Measurements from ENCODE around the gene ARHGEF2. TPM values are rescaled to one million over a fixed set of nuclear protein-coding genes. Genes with fewer than 3 reads are reported as not detected.

Gene ARHGEF2
- total and polyA plus RNA-seq, 10 of the 15 experiments (the other 5 are each of a cell fraction or from before 2014, with no cell fraction given): 8.1 to 113 (median 69.9) TPM

GRCh38 chr1:155947741-155948140 is 30.6 kb downstream of the ARHGEF2 start:
- no peak overlapping the region for H3K9ac ChIP-seq (ENCODE audit: control insufficient read depth, insufficient read depth, low read length)
- ChIA-PET RAD21 (ENCODE audit: unreplicated experiment) (interaction anchor here (0.8 to 2.9 kb wide), 5 partner anchors 9 to 30 kb away, joined by 3 to 18 read pairs (median 4); partner anchors contain the start of gene ARHGEF2), CTCF (interaction anchor here (0.7 to 2.4 kb wide), 7 partner anchors 9 to 118 kb away, joined by 3 to 12 read pairs (median 6); no protein-coding TSS in a partner anchor), POLR2A (interaction anchor here (0.6 to 1.7 kb wide), 8 partner anchors 9 to 566 kb away, joined by 3 to 7 read pairs (median 3); no protein-coding TSS in a partner anchor), SMC1A (ENCODE audit: uncharacterized antibody, unreplicated experiment) (interaction anchor here (1.2 to 2.9 kb wide), 8 partner anchors 9 to 42 kb away, joined by 4 to 12 read pairs (median 8); partner anchors contain the start of gene ARHGEF2)
- no peaks in the 10 kb centered on the region for H3K9me3 ChIP-seq (replicated peaks; ENCODE audit: control insufficient read depth, insufficient read depth, low read length)
- no peaks in the 10 kb centered on the region for H3K27me3 ChIP-seq (replicated peaks in 1 of 2; ENCODE audit: control insufficient read depth in 2 of 2, insufficient read depth in 2 of 2, low read length in 1 of 2)
- H3K27ac ChIP-seq (ENCODE audit: control insufficient read depth, insufficient read depth): peak overlapping the region; percentile 79
- peaks cover 43% of the 10 kb centered on the region for H3K4me1 ChIP-seq (ENCODE audit: control insufficient read depth, insufficient read depth, low read length)
- no peak for TF ChIP-seq ZNF687 (IDR thresholded peaks at IDR 0.05)
- no peak for TF ChIP-seq BMI1 (IDR thresholded peaks at IDR 0.05; ENCODE audit: borderline replicate concordance)
- TF ChIP-seq SIN3A (IDR thresholded peaks at IDR 0.05; ENCODE audit: low read depth, low read length): no peak
- no peak for TF ChIP-seq HCFC1 (IDR thresholded peaks at IDR 0.05; ENCODE audit: low read length)
- TF ChIP-seq NRF1 (conservative IDR thresholded peaks at IDR 0.05; ENCODE audit: low read depth, low read length): no peak
- TF ChIP-seq TCF12 (IDR thresholded peaks at IDR 0.05; ENCODE audit: low read depth, low read length): no peak
- no peaks in the 10 kb centered on the region for H4K20me1 ChIP-seq (ENCODE audit: control insufficient read depth, insufficient read depth)
- BruUV-seq (replicated peaks): no TSS peak
- DNase-seq (ENCODE audit: low read depth, low spot score): no peak
- H2AFZ ChIP-seq (ENCODE audit: control insufficient read depth, low read depth, low read length): no peak overlapping the region
- 98% methylated on average over 8 of the region's 8 CpGs for WGBS (ENCODE audit: insufficient coverage, insufficient replicate concordance, low lambda C conversion rate, missing lambda C conversion rate)
- H3K79me2 ChIP-seq (ENCODE audit: control insufficient read depth, insufficient read depth, low read length): no peaks in the 10 kb centered on the region
- peaks cover 36 to 37% of the 10 kb centered on the region in 2 experiments for H3K36me3 ChIP-seq (ENCODE audit: control insufficient read depth in 2 of 2, insufficient read depth in 2 of 2, low read length in 1 of 2)
- no peak overlapping the region for H3K4me3 ChIP-seq
- no peak overlapping the region for H3K4me2 ChIP-seq (ENCODE audit: control insufficient read depth, insufficient read depth)
- no peak for ATAC-seq
- intact Hi-C loops (cut with micrococcal nuclease; ENCODE audit: unreplicated experiment): loop anchor here (2.0 kb wide), 1 partner anchor 29 kb away; no protein-coding TSS in a partner anchor
- in situ Hi-C loops (cut with MboI): no loop called here
- FAIRE-seq: no peak

Measured in GM12878 (cell line).